Muscle of back (tissue), 11 donors: ENCODE measurements around the gene TMEM176B. TPM values are rescaled to one million over a fixed set of nuclear protein-coding genes. Genes with fewer than 3 reads are reported as not detected.

ENCODE experiments used
- DNase-seq, 3 donors: peaks; one replicate each; pipeline versions ENCODE4 v3.0.0 to v3.0.0-alpha.2; 2013
- polyA plus RNA-seq, 10 donors: library from polyadenylated mRNA; unstranded; fragments of 120-200 nt; gene quantifications; one replicate each; pipeline ENCODE4 v1.2.1, GENCODE V29; 2013; ENCODE audit not compliant: insufficient read length in 10 of 10

Gene TMEM176B
- polyA plus RNA-seq, 10 donors, result 5.7 to 19.3 (median 14.5) TPM

DNA sequence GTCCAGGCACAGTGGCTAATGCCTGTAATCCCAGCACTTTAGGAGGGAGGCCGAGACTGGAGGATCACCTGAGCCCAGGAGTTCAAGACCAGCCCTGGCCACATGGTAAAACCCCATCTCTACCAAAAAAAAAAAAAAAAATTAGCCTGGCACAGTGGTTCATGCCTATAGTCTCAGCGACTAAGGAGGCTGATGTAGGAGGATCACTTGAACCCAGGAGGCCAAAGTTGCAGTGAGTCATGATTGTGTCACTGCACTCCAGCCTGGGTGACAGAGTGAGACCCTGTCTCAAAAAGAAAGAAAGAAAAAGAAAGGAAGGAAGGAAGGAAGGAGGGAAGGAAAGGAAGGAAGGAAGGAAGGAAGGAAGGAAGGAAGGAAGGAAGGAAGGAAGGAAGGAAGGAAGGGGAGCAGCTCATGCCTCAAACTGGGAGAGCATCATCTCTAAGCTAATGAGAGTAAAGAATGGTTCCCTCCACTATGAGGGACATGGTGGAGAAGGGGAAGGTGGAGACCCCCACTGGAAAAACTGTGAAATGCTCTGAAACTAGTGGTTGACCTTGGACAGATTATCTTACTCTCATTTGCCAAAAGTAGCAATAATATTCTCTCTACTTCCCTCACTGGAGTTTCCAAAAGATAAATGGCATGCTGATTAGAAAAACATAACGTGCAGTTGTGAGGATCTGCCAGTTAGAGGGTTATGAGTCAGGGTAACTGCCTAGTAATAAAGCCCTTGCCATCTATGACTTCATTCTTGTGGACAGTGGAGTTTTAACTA lies 46.1 kb downstream of the TMEM176B start:
- no peak for DNase-seq

DNA sequence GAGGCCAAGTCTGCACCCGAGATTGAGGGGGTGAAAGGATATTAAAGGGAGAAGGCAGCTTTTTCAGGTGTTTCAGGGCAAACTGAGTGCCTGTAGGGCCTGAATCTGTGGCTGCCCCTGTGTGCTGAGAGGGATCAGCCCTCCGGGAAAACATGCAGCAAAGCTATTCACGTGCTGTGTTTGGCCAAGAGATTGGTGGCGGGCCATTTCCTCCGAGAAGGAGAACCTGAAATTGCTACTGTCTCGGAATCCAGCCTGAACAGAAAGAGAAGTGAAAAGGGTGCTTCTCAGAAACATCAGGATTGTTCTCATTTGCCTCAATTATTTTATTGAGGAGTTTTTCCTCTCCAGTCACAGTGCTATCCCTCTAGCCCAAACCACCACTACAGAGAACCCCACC lies 46.9 kb downstream of the TMEM176B start:
- no peak for DNase-seq

DNA sequence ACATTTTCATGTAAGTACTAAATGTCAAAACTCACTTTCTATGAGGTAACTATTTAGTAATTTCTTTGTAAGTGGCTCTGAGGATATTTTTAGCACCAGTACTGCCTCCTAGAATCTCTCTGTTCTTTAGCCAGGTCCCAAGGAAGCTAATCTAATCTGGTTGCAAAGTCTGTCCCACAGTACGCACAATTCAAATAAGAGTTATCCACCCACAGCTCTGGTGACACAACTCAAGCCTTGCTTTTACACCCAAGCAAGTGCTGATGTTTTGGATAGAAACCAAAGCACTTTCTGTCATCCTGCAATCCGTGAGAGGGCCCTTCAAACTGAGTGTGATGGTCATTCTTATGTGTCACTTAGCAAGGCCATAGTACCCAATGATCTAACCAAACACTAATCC lies 48.5 kb downstream of the TMEM176B start:
- DNase-seq, result no peak

DNA sequence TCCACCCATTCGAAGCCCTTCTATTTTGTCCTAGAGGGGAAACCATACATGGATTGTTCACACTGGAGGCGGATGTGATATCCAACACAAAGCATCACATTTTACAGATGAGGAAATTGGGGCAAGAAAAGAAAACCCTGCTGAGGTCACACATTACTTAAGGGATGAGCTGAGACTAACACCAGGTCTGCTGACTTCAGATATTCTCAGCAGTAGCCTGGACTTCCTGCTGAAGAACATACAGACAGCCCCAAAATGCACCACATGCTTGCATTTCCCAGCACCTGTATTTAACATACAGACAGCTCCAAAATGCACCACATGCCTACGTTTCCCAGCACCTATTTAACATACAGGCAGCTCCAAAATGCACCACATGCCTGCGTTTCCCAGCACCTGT lies 51.8 kb downstream of the TMEM176B start:
- DNase-seq, result no peak

DNA sequence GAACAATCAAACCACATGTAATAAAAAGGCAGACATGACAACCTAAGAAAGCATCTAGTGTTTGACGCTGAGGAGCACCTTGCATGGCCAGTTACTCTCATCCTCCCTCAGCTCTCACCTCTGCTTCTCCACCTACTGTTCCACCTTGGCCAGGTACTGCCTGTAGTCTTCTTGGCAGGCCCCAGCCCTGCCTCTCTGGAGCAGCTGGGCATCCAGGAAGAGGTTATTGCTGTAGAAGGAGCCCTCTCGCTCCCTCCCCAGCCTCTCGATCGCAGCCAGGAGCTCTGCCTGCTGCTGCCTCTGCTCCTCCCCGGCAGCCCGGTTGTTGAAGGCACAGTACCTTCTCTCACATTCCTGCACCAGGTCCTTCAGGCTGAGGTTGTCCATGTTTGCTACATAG lies 53.2 kb downstream of the TMEM176B start:
- DNase-seq, result no peak

DNA sequence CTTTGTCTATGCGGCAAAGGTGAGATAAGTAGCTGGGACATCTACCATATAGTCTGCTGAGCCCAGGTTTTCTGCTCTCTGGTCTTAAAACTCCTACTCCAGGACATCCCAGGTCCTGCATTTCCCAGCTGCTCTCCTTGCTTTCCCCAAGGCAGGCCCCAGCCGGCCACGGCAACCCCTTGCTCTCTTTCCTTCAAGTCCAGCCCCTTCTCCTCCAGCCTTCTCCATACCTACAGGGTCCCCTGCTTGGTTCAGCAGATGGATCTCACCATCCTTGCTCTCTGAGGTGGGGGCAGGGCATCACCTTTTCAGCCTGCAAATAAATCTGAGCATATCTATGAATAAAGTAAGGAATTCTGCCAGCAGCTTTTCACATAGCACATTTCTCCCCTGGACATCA lies 54.3 kb downstream of the TMEM176B start:
- DNase-seq, result no peak

DNA sequence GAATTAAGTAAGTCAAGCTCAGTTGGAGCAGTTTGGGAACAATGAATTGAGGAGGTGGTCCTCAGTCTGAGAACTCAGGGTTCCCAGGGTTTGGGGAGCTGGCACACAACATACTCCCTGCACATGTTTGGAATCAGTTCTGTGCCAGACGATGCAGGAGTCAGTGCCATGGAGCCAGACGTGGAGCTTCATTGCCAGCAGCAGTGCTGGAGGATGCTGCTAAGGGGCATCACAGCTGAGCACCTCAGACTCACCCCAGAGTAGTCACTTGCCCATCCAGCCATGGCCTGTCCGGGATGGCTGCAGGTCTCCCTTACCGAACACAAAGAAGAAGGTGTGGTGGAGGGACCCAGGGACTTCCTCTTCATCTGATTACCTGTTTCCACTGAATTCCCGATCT lies 55.1 kb downstream of the TMEM176B start:
- DNase-seq, result no peak

DNA sequence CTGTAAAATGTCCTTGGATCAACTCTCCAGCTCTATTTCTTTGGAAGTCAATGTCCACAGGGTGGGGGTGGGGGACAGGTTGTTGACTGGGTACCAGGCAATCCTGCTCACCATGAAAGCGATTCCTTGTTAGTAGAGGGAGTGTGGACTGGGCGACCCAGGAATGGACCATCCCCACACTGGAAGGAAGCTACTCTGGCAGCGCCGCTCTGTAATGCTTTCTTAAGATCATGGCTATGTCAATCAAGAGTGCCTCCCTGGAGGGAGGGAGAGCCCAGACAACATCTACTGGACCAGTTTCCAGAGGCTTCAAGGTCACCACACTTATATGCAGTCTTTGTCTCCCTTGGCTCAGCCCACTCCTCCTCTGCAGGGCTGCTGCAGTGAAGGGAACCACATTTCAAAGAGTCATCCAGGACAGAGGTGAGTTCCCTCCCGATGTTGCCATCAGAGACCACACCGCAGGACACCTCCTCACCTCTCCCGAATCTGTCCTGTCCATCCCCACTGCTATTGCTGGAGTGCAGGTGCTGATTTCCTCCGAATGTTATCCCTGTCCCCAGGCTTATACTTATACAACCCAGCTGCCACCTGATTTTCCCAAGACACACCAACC lies 56.0 kb downstream of the TMEM176B start:
- no peak for DNase-seq

DNA sequence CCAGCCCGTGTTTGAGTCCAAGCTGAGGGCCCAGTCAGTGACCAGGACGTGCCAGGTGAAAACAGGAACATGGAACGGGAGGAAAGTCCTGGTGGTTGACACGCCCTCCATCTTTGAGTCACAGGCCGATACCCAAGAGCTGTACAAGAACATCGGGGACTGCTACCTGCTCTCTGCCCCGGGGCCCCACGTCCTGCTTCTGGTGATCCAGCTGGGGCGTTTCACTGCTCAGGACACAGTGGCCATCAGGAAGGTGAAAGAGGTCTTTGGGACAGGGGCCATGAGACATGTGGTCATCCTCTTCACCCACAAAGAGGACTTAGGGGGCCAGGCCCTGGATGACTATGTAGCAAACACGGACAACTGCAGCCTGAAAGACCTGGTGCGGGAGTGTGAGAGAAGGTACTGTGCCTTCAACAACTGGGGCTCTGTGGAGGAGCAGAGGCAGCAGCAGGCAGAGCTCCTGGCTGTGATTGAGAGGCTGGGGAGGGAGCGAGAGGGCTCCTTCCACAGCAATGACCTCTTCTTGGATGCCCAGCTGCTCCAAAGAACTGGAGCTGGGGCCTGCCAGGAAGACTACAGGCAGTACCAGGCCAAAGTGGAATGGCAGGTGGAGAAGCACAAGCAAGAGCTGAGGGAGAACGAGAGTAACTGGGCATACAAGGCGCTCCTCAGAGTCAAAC lies 57.7 kb downstream of the TMEM176B start:
- no peak for DNase-seq

Other genes starting within 250 kb of the TMEM176B start
- gene GIMAP4, start 233.0 kb downstream of the TMEM176B start, polyA plus RNA-seq, result 10 to 100 TPM; 17.1 to 32.7 (median 21.8) TPM
- gene GIMAP6, start 168.0 kb downstream of the TMEM176B start, polyA plus RNA-seq, result 10 to 100 TPM; 11.9 to 23.1 (median 15.5) TPM
- gene GIMAP2, start 114.7 kb downstream of the TMEM176B start, polyA plus RNA-seq, result 10 to 100 TPM in 1 of 10 donors, 1 to 10 TPM in 9; 5.1 to 11.0 (median 6.7) TPM
- 1 to 10 TPM; 1.8 to 4.7 (median 2.9) TPM for gene GIMAP1, start 83.8 kb downstream of the TMEM176B start, polyA plus RNA-seq
- 10 to 100 TPM in 2 of 10 donors, 1 to 10 TPM in 8; 5.6 to 15.5 (median 7.6) TPM for gene GIMAP5, start 62.9 kb downstream of the TMEM176B start, polyA plus RNA-seq
- gene TMEM176A, start 405 bp upstream of the TMEM176B start, polyA plus RNA-seq, result 10 to 100 TPM in 7 of 10 donors, 1 to 10 TPM in 3; 8.8 to 21.4 (median 12.6) TPM
- under 1 TPM in 5 of 10 donors, not detected in 5; 0.09 to 0.78 (median 0.22) TPM for gene AOC1, start 52.2 kb upstream of the TMEM176B start, polyA plus RNA-seq
- 10 to 100 TPM; 10.6 to 19.5 (median 16.0) TPM for gene KCNH2, start 178.0 kb upstream of the TMEM176B start, polyA plus RNA-seq
- 1 to 10 TPM; 4.1 to 9.4 (median 6.6) TPM for gene NOS3, start 190.7 kb upstream of the TMEM176B start, polyA plus RNA-seq
- gene ATG9B, start 224.1 kb upstream of the TMEM176B start, polyA plus RNA-seq, result 1 to 10 TPM in 6 of 10 donors, under 1 TPM in 4; 0.45 to 2.0 (median 1.1) TPM
- 10 to 100 TPM; 12.9 to 34.9 (median 17.6) TPM for gene ABCB8, start 228.1 kb upstream of the TMEM176B start, polyA plus RNA-seq
- gene ASIC3, start 248.2 kb upstream of the TMEM176B start, polyA plus RNA-seq, result 1 to 10 TPM; 2.1 to 6.4 (median 4.3) TPM